Measurements from ENCODE around the gene WSCD1. TPM values are rescaled to one million over a fixed set of nuclear protein-coding genes. Genes with fewer than 3 reads are reported as not detected.

WSCD1 gene
- total and polyA plus RNA-seq, 2 donors (not counting 3 experiments of a cell fraction or from before 2014, with no cell fraction given) = 21.5 to 49.4 TPM

DNA sequence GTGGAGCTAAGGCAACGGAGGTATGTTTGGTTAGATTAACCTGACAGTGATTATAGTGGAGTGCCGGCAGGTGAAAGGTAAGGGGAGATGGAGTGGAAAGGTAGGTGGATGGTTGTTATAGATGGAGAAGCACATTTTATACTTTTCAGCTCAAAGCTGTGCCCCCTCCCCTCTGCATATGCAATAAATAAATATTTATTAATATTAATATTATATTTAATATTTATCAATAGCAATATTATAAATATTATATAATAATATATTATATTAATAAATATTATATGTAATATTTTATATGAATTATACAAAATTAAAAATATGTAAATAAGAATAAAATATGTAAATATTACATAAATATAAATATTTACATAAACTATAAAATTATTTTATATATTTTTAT is 70.0 kb downstream of the WSCD1 start:
- H3K4me1 ChIP-seq (ENCODE audit: control insufficient read depth, extremely low read depth, insufficient read depth, low read length) = no peaks in the 10 kb centered on the region
- no peaks in the 10 kb centered on the region for H4K20me1 ChIP-seq (replicated peaks; ENCODE audit: control insufficient read depth, extremely low read depth, insufficient read depth, low read length)
- FAIRE-seq = no peak
- no peak overlapping the region for H3K4me2 ChIP-seq (ENCODE audit: insufficient read depth, low read length)
- H3K9ac ChIP-seq (replicated peaks; ENCODE audit: extremely low read depth, insufficient read depth, low read length) = no peak overlapping the region
- ChIA-PET CTCF (no interaction called here), POLR2A (no interaction called here)
- H3K79me2 ChIP-seq (ENCODE audit: control insufficient read depth, insufficient read depth, low read length) = no peaks in the 10 kb centered on the region
- no peak overlapping the region for H3K27ac ChIP-seq (ENCODE audit: insufficient read depth, low read depth, low read length)
- H3K9me3 ChIP-seq (replicated peaks; ENCODE audit: control insufficient read depth, insufficient read depth, low read length) = no peaks in the 10 kb centered on the region
- peaks cover 0 to 9% of the 10 kb centered on the region in 2 experiments for H3K27me3 ChIP-seq (ENCODE audit: control insufficient read depth in 2 of 2, insufficient read depth in 2 of 2, low read length in 2 of 2)
- no peak for TF ChIP-seq MYC (IDR thresholded peaks at IDR 0.05; ENCODE audit: low read depth, low read length)
- no peak for TF ChIP-seq POLR2A (IDR thresholded peaks at IDR 0.05; ENCODE audit: low read depth, low read length)
- no peak for TF ChIP-seq POLR2AphosphoS5 (IDR thresholded peaks at IDR 0.05; ENCODE audit: insufficient read depth, low read depth, low read length)
- no peak for TF ChIP-seq EZH2 (IDR thresholded peaks at IDR 0.05; ENCODE audit: borderline replicate concordance, low read depth, low read length, severe bottlenecking)
- TF ChIP-seq GATA2 (IDR thresholded peaks at IDR 0.05; ENCODE audit: insufficient read depth, insufficient read length, low read depth, low read length) = no peak
- TF ChIP-seq JUN (IDR thresholded peaks at IDR 0.05; ENCODE audit: borderline replicate concordance, insufficient read depth, insufficient read length, low read depth) = no peak
- TF ChIP-seq FOS (IDR thresholded peaks at IDR 0.05; ENCODE audit: borderline replicate concordance, insufficient read depth, low read length) = no peak
- TF ChIP-seq, protein P1, sequence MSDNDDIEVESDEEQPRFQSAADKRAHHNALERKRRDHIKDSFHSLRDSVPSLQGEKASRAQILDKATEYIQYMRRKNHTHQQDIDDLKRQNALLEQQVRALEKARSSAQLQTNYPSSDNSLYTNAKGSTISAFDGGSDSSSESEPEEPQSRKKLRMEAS (IDR thresholded peaks at IDR 0.05; ENCODE audit: insufficient read depth, insufficient read length) = no peak
- H3K4me3 ChIP-seq (replicated peaks in 1 of 3; ENCODE audit: insufficient read depth in 1 of 3, low read depth in 1 of 3, low read length in 3 of 3) = no peak overlapping the region
- intact Hi-C loops (cut with micrococcal nuclease) = no loop called here
- no TSS peak for BruUV-seq (replicated peaks)
- no peaks in the 10 kb centered on the region for H3K36me3 ChIP-seq (ENCODE audit: control insufficient read depth in 2 of 2, extremely low read depth in 1 of 2, insufficient read depth in 2 of 2, low read length in 2 of 2)
- H3K9me1 ChIP-seq (replicated peaks; ENCODE audit: control insufficient read depth, extremely low read depth, insufficient read depth, low read length) = no peaks in the 10 kb centered on the region
- dilution Hi-C loops (cut with MboI; ENCODE audit: extremely low pct_ligation_motif_present, low sequenced_read_pairs) = no loop called here
- H2AFZ ChIP-seq (ENCODE audit: low read depth, low read length) = no peak overlapping the region
- DNase-seq (ENCODE audit: low read depth, low spot score) = no peak

DNA sequence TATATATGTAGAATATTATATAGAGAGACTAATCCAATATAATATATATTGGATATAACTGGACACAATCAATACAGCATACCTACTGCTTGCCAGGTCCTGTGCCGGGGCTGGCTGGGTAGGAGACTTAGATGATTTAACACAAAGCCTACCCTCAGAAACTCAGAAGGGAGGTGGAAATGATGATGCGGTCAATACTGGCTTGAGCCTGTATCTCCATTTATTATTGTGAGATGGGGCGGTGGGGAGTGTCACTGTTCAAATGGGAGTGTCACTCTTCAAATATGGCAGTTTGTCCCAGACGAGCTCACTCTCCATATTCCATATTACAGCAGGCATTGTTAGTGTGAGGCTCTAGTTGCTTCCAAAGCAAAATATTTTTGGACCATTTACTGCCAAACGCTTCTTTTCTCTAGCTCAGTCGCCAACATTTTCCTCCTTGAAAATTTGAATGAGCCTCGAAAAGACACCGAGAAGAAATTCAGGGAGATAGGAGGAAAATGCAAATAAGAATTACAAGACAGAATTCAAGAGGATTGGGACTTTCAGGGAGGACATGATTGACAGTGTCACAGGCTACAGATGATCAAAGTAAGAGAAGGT is 70.7 kb downstream of the WSCD1 start:
- H3K9me1 ChIP-seq (replicated peaks; ENCODE audit: control insufficient read depth, extremely low read depth, insufficient read depth, low read length) = no peaks in the 10 kb centered on the region
- no peak for FAIRE-seq

More for the DNA sequence above, 70.7 kb downstream of the WSCD1 start:
- Histone ChIP-seq H3K36me3 (ENCODE audit: control insufficient read depth in 2 of 2, extremely low read depth in 1 of 2, insufficient read depth in 2 of 2, low read length in 2 of 2) (no peaks in the 10 kb centered on the region), H2AFZ (ENCODE audit: low read depth, low read length) (no peak overlapping the region), H3K27ac (ENCODE audit: insufficient read depth, low read depth, low read length) (no peak overlapping the region), H3K9ac (replicated peaks; ENCODE audit: extremely low read depth, insufficient read depth, low read length) (no peak overlapping the region), H3K79me2 (ENCODE audit: control insufficient read depth, insufficient read depth, low read length) (no peaks in the 10 kb centered on the region), H3K4me2 (ENCODE audit: insufficient read depth, low read length) (no peak overlapping the region), H3K4me1 (ENCODE audit: control insufficient read depth, extremely low read depth, insufficient read depth, low read length) (no peaks in the 10 kb centered on the region), H3K4me3 (replicated peaks in 1 of 3; ENCODE audit: insufficient read depth in 1 of 3, low read depth in 1 of 3, low read length in 3 of 3) (no peak overlapping the region), H3K27me3 (ENCODE audit: control insufficient read depth in 2 of 2, insufficient read depth in 2 of 2, low read length in 2 of 2) (peaks cover 0 to 8% of the 10 kb centered on the region in 2 experiments), H3K9me3 (replicated peaks; ENCODE audit: control insufficient read depth, insufficient read depth, low read length) (no peaks in the 10 kb centered on the region), H4K20me1 (replicated peaks; ENCODE audit: control insufficient read depth, extremely low read depth, insufficient read depth, low read length) (no peaks in the 10 kb centered on the region)
- POLR2A ChIA-PET = no interaction called here
- CTCF ChIA-PET = interaction anchor here (1.0 kb wide), 1 partner anchor 11 kb away, joined by 4 read pairs; no protein-coding TSS in a partner anchor
- DNase-seq (ENCODE audit: low read depth, low spot score) = no peak
- no TSS peak for BruUV-seq (replicated peaks)
- TF ChIP-seq EZH2 (IDR thresholded peaks at IDR 0.05; ENCODE audit: borderline replicate concordance, low read depth, low read length, severe bottlenecking) (no peak), GATA2 (IDR thresholded peaks at IDR 0.05; ENCODE audit: insufficient read depth, insufficient read length, low read depth, low read length) (no peak), POLR2AphosphoS5 (IDR thresholded peaks at IDR 0.05; ENCODE audit: insufficient read depth, low read depth, low read length) (no peak), JUN (IDR thresholded peaks at IDR 0.05; ENCODE audit: borderline replicate concordance, insufficient read depth, insufficient read length, low read depth) (no peak), MYC (IDR thresholded peaks at IDR 0.05; ENCODE audit: low read depth, low read length) (no peak), POLR2A (IDR thresholded peaks at IDR 0.05; ENCODE audit: low read depth, low read length) (no peak), FOS (IDR thresholded peaks at IDR 0.05; ENCODE audit: borderline replicate concordance, insufficient read depth, low read length) (no peak)
- TF ChIP-seq, protein P2, sequence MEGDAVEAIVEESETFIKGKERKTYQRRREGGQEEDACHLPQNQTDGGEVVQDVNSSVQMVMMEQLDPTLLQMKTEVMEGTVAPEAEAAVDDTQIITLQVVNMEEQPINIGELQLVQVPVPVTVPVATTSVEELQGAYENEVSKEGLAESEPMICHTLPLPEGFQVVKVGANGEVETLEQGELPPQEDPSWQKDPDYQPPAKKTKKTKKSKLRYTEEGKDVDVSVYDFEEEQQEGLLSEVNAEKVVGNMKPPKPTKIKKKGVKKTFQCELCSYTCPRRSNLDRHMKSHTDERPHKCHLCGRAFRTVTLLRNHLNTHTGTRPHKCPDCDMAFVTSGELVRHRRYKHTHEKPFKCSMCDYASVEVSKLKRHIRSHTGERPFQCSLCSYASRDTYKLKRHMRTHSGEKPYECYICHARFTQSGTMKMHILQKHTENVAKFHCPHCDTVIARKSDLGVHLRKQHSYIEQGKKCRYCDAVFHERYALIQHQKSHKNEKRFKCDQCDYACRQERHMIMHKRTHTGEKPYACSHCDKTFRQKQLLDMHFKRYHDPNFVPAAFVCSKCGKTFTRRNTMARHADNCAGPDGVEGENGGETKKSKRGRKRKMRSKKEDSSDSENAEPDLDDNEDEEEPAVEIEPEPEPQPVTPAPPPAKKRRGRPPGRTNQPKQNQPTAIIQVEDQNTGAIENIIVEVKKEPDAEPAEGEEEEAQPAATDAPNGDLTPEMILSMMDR (IDR thresholded peaks at IDR 0.05; ENCODE audit: extremely low read depth in 1 of 2, insufficient read depth in 1 of 2, low read depth in 1 of 2, low read length in 2 of 2) = no peak
- TF ChIP-seq, protein P1 (IDR thresholded peaks at IDR 0.05; ENCODE audit: insufficient read depth, insufficient read length) = no peak
- intact Hi-C loops (cut with micrococcal nuclease) (no loop called here), dilution Hi-C loops (cut with MboI; ENCODE audit: extremely low pct_ligation_motif_present, low sequenced_read_pairs) (no loop called here)

Measured in endothelial cell of umbilical vein (primary cell).